ENCODE results near the gene CDH13.

CDH13 gene

GRCh38 chr16:82657786-82658185 is 31.0 kb downstream of the CDH13 start:
- TF ChIP-seq CTCF (IDR thresholded peaks at IDR 0.05; ENCODE audit: insufficient read depth, low read length, poor library complexity, severe bottlenecking) = no peak
- no peaks in the 10 kb centered on the region for H3K36me3 ChIP-seq (ENCODE audit: control insufficient read depth, insufficient read depth, low read length)

GRCh38 chr16:82658796-82659195 is 32.0 kb downstream of the CDH13 start:
- Histone ChIP-seq H3K4me3 (replicated peaks; ENCODE audit: low read depth, low read length) (no peak overlapping the region), H3K27me3 (replicated peaks; ENCODE audit: control insufficient read depth, insufficient read depth, low read length) (no peaks in the 10 kb centered on the region), H3K36me3 (ENCODE audit: control insufficient read depth, insufficient read depth, low read length) (no peaks in the 10 kb centered on the region)
- no peak for TF ChIP-seq CTCF (IDR thresholded peaks at IDR 0.05; ENCODE audit: insufficient read depth, low read length, poor library complexity, severe bottlenecking)
- DNase-seq (ENCODE audit: extremely low read depth, insufficient read length) = no peak

More at GRCh38 chr16:82657786-82658185, 31.0 kb downstream of the CDH13 start:
- H3K27me3 ChIP-seq (replicated peaks; ENCODE audit: control insufficient read depth, insufficient read depth, low read length) = no peaks in the 10 kb centered on the region
- no peak for DNase-seq (ENCODE audit: extremely low read depth, insufficient read length)
- no peak overlapping the region for H3K4me3 ChIP-seq (replicated peaks; ENCODE audit: low read depth, low read length)

DNA sequence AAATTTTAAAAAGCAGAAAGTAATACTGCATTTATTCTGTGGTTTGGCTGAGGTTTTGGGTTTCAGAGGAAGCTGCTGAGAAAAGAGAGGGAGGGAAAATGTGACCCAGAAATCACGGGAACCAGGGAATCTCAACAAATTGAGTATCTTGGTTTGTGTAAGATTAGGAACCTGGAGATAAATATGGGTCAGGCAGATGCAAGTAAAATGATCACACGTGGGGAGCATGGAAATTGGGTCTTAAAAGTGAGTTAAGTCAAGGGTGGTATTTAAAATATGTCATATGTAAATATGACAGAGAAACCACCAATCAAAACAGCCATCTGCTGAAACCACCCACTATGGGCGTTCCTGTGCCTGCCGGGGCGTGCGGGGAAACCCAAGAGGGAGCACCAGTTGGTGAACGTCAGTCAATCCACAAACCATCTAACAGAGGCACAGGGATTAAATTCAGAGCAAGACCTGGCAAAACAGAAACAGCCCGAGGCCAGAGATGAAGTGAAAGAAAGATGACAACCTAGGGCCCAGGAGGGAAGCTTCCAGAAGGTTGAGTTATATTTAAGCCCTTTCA is 33.4 kb downstream of the CDH13 start:
- Histone ChIP-seq H3K36me3 (ENCODE audit: control insufficient read depth, insufficient read depth, low read length) (no peaks in the 10 kb centered on the region), H3K27me3 (replicated peaks; ENCODE audit: control insufficient read depth, insufficient read depth, low read length) (no peaks in the 10 kb centered on the region), H3K4me3 (replicated peaks; ENCODE audit: low read depth, low read length) (no peak overlapping the region)
- no peak for TF ChIP-seq CTCF (IDR thresholded peaks at IDR 0.05; ENCODE audit: insufficient read depth, low read length, poor library complexity, severe bottlenecking)
- no peak for DNase-seq (ENCODE audit: extremely low read depth, insufficient read length)

DNA sequence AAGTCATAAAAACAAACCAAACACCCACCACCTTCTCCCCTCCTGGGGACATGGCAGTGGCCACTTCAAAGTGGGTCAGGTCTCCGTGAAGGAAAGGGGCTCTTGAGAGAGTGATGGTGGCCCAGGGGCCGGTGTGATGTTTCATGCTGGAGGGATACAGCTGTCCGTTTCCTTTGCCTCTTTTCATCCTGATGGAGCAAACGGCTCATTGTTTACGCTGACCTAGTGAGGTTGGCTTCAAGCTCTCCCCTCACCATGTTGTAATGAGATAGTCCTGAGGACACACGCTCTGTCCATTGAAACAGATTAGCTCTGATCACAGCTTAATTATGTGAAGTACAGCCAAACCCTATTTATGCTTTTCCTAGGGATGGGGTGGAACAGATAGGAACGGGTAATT is 34.2 kb downstream of the CDH13 start:
- H3K36me3 ChIP-seq (ENCODE audit: control insufficient read depth, insufficient read depth, low read length) = no peaks in the 10 kb centered on the region
- H3K27me3 ChIP-seq (replicated peaks; ENCODE audit: control insufficient read depth, insufficient read depth, low read length) = no peaks in the 10 kb centered on the region
- H3K4me3 ChIP-seq (replicated peaks; ENCODE audit: low read depth, low read length) = no peak overlapping the region
- TF ChIP-seq CTCF (IDR thresholded peaks at IDR 0.05; ENCODE audit: insufficient read depth, low read length, poor library complexity, severe bottlenecking) = no peak
- DNase-seq (ENCODE audit: extremely low read depth, insufficient read length) = no peak

DNA sequence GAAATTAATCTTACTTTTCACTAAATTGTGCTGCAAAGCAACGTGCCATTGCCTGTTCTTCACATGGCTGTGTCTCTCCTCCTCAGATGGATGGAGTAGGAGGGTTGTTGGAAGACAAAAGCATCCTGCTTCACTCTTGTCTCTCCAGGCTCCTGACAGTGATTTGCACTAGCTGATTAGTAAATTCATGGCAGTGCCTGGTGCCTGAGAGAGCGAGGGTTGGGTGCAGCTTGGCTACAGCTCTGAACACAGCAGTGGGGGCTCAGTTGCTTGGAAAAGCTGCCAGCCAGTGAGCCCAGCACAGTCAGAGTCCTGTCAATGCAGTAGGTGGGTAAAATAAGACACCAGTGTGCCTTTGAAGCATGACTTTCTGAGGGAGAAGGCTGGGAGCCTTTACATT is 37.4 kb downstream of the CDH13 start:
- Histone ChIP-seq H3K36me3 (ENCODE audit: control insufficient read depth, insufficient read depth, low read length) (no peaks in the 10 kb centered on the region), H3K4me3 (replicated peaks; ENCODE audit: low read depth, low read length) (no peak overlapping the region), H3K27me3 (replicated peaks; ENCODE audit: control insufficient read depth, insufficient read depth, low read length) (no peaks in the 10 kb centered on the region)
- DNase-seq (ENCODE audit: extremely low read depth, insufficient read length) = no peak
- TF ChIP-seq CTCF (IDR thresholded peaks at IDR 0.05; ENCODE audit: insufficient read depth, low read length, poor library complexity, severe bottlenecking) = no peak

- no peak for TF ChIP-seq CTCF (IDR thresholded peaks at IDR 0.05; ENCODE audit: insufficient read depth, low read length, poor library complexity, severe bottlenecking)
- Histone ChIP-seq H3K27me3 (replicated peaks; ENCODE audit: control insufficient read depth, insufficient read depth, low read length) (no peaks in the 10 kb centered on the region), H3K4me3 (replicated peaks; ENCODE audit: low read depth, low read length) (no peak overlapping the region), H3K36me3 (ENCODE audit: control insufficient read depth, insufficient read depth, low read length) (no peaks in the 10 kb centered on the region)
- DNase-seq (ENCODE audit: extremely low read depth, insufficient read length) = no peak
Observed at GRCh38 chr16:82665025-82665424, 38.3 kb downstream of the CDH13 start.
